ENCODE data around the gene SELENOO. TPM values are rescaled to one million over a fixed set of nuclear protein-coding genes. Genes with fewer than 3 reads are reported as not detected.

Gene SELENOO
- total and polyA plus RNA-seq, 4 donors, result 7.6 to 41.2 (median 25.6) TPM

DNA sequence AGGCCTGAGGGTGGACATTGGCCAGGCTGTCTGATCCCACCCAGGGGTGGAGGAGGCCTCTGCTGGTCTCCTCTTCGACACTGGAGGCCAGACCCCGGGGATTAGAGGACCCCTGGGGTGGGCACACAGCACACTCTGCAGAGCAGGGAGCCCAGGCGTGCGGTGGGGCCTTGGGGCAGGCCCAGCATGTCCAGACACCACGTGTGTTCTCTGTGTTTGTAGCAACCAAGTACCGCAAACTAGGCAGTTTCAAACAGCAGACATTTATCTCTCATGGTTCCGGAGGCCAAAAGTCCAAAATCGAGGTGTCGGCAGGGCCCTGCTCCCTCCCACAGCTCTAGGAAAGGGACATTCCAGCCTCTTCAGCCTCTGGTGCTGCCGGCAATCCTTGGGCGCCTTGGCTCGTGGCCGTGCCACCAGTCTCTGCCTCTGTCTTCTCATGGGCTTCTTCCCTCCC, 28.8 kb upstream of the SELENOO start:
- no peaks in the 10 kb centered on the region for H3K9me3 ChIP-seq (ENCODE audit: control insufficient read depth, insufficient read depth, low read length)
- H3K36me3 ChIP-seq (ENCODE audit: control insufficient read depth, insufficient read depth, low read length), result peaks cover 43% of the 10 kb centered on the region
- WGBS (ENCODE audit: insufficient coverage), result 81% methylated on average over 8 of the region's 13 CpGs
- H3K4me1 ChIP-seq (ENCODE audit: control insufficient read depth, insufficient read depth, low read length), result peaks cover 33% of the 10 kb centered on the region
- H3K27ac ChIP-seq (ENCODE audit: low read depth, low read length), result no peak overlapping the region
- H3K4me3 ChIP-seq (ENCODE audit: low read depth, low read length), result no peak overlapping the region
- peaks cover 6% of the 10 kb centered on the region for H3K27me3 ChIP-seq (ENCODE audit: control insufficient read depth, insufficient read depth, low read length)
- DNase-seq (ENCODE audit: low read depth in 4 of 6, low spot score in 6 of 6), result no peak

GRCh38 chr22:50173311-50173982, 27.4 kb upstream of the SELENOO start:
- Histone ChIP-seq H3K27ac (ENCODE audit: low read depth, low read length) (no peak overlapping the region), H3K9me3 (ENCODE audit: control insufficient read depth, insufficient read depth, low read length) (no peaks in the 10 kb centered on the region), H3K27me3 (ENCODE audit: control insufficient read depth, insufficient read depth, low read length) (peaks cover 6% of the 10 kb centered on the region), H3K4me3 (ENCODE audit: low read depth, low read length) (no peak overlapping the region), H3K4me1 (ENCODE audit: control insufficient read depth, insufficient read depth, low read length) (peaks cover 33% of the 10 kb centered on the region), H3K36me3 (ENCODE audit: control insufficient read depth, insufficient read depth, low read length) (peaks cover 56% of the 10 kb centered on the region)
- no peak for DNase-seq (ENCODE audit: low read depth in 4 of 6, low spot score in 6 of 6)
- WGBS (ENCODE audit: insufficient coverage), result 85% methylated on average over 24 of the region's 26 CpGs

GRCh38 chr22:50173983-50174355, 26.8 kb upstream of the SELENOO start:
- Histone ChIP-seq H3K9me3 (ENCODE audit: control insufficient read depth, insufficient read depth, low read length) (no peaks in the 10 kb centered on the region), H3K4me3 (ENCODE audit: low read depth, low read length) (no peak overlapping the region), H3K27ac (ENCODE audit: low read depth, low read length) (no peak overlapping the region), H3K27me3 (ENCODE audit: control insufficient read depth, insufficient read depth, low read length) (peaks cover 5% of the 10 kb centered on the region), H3K36me3 (ENCODE audit: control insufficient read depth, insufficient read depth, low read length) (peaks cover 62% of the 10 kb centered on the region), H3K4me1 (ENCODE audit: control insufficient read depth, insufficient read depth, low read length) (peaks cover 31% of the 10 kb centered on the region)
- DNase-seq (ENCODE audit: low read depth in 4 of 6, low spot score in 6 of 6), result no peak
- 89% methylated on average over 6 of the region's 6 CpGs for WGBS (ENCODE audit: insufficient coverage)

DNA sequence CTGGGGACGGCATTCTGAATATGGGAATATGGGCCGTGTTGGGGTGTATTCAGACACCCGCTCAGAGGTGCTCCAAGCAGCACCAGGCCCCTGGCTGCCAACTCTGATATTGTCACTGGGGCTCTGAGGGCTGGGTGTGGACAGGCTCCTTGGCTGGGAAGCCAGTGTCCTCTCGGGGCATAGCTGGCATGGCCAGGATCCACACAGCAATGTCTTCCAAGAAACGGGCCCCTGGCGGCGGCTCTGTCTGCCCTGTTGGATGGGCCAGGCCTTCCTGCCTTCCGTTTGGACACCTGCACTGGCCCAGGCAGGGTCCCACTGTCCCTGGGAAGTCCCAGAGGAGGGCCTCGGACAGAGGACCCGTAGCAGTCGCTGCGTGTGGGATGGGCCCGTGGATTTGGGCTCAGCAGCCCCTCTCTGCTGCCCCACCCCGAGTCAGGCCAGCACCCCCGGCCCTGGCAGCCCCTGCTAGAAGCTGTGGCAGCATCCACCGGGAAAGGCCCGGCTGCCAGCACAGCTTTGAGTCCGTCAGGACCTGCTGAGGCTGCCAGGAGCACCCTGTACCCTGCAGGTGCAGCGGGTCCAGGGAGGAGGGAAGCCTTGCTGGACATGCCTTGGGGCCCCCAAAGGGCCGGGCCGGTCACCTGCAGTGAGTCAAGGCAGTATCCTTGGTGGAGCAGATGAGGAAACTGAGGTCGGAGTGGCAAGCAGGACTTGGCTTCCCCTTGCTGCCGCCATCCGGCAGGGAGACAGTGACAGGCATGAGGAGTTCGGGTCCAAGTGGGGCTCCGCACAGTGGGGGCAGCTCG, 26.2 kb upstream of the SELENOO start:
- Histone ChIP-seq H3K27me3 (ENCODE audit: control insufficient read depth, insufficient read depth, low read length) (no peaks in the 10 kb centered on the region), H3K9me3 (ENCODE audit: control insufficient read depth, insufficient read depth, low read length) (no peaks in the 10 kb centered on the region), H3K27ac (ENCODE audit: low read depth, low read length) (no peak overlapping the region), H3K4me1 (ENCODE audit: control insufficient read depth, insufficient read depth, low read length) (peaks cover 26% of the 10 kb centered on the region), H3K4me3 (ENCODE audit: low read depth, low read length) (no peak overlapping the region), H3K36me3 (ENCODE audit: control insufficient read depth, insufficient read depth, low read length) (peaks cover 68% of the 10 kb centered on the region)
- WGBS (ENCODE audit: insufficient coverage), result 82% methylated on average over 27 of the region's 27 CpGs
- DNase-seq (ENCODE audit: low read depth in 4 of 6, low spot score in 6 of 6), result no peak

- H3K4me3 ChIP-seq (ENCODE audit: low read depth, low read length), result no peak overlapping the region
- no peak for DNase-seq (ENCODE audit: low read depth in 4 of 6, low spot score in 6 of 6)
- WGBS (ENCODE audit: insufficient coverage), result 81% methylated on average over 4 of the region's 6 CpGs
- H3K4me1 ChIP-seq (ENCODE audit: control insufficient read depth, insufficient read depth, low read length), result peaks cover 26% of the 10 kb centered on the region
- H3K27ac ChIP-seq (ENCODE audit: low read depth, low read length), result no peak overlapping the region
- no peaks in the 10 kb centered on the region for H3K27me3 ChIP-seq (ENCODE audit: control insufficient read depth, insufficient read depth, low read length)
- peaks cover 73% of the 10 kb centered on the region for H3K36me3 ChIP-seq (ENCODE audit: control insufficient read depth, insufficient read depth, low read length)
- no peaks in the 10 kb centered on the region for H3K9me3 ChIP-seq (ENCODE audit: control insufficient read depth, insufficient read depth, low read length)
Measured at GRCh38 chr22:50175191-50175461, 25.7 kb upstream of the SELENOO start.

DNA sequence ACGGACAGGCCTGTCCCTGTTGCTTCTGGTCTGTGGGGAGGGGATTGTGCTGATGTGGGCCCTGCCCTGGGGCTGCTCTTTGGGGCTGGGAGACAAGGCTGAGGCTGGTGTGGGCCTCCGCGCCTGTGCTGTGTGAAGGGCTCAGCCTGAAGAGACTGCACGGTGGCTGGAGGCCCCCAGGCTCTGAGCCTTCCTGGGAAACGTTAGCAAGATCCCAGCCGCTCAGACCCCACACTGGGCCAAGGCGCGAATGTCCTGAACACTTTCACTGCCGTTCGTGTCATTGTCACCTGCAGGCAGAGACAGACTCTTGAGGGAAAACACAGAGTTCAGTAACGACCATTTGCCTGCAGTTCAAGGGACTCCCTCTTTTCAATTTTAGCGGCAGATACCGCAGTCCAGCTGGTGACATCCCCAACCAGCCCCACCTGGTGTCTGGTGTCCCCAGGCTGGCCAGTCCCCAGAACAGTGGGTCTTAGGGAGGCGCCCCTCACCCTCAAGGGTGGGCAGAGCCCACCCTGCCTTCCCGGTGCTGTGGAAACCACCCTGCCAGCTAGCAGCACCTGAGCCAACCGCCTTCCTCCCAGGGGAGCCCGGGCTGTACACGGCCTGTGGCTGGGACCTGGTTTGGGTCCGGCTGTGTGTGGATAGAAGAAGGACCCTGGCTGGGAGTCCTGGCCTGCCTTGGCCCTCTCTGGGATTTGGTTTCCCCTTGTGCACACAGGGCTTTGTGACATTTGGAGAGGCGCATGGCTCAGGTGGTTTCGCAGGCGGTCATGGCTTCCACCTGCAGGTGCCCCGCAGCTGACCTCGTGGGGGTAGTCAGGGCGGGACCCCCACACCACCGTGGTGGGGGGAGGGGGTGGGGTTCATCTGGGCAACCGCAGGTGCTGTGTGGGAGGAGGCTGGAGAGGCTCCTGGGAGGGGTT, 24.6 kb upstream of the SELENOO start:
- Histone ChIP-seq H3K27ac (ENCODE audit: low read depth, low read length) (no peak overlapping the region), H3K36me3 (ENCODE audit: control insufficient read depth, insufficient read depth, low read length) (peaks cover 84% of the 10 kb centered on the region), H3K4me3 (ENCODE audit: low read depth, low read length) (no peak overlapping the region), H3K9me3 (ENCODE audit: control insufficient read depth, insufficient read depth, low read length) (no peaks in the 10 kb centered on the region), H3K27me3 (ENCODE audit: control insufficient read depth, insufficient read depth, low read length) (no peaks in the 10 kb centered on the region), H3K4me1 (ENCODE audit: control insufficient read depth, insufficient read depth, low read length) (peaks cover 24% of the 10 kb centered on the region)
- 75% methylated on average over 25 of the region's 27 CpGs for WGBS (ENCODE audit: insufficient coverage)
- no peak for DNase-seq (ENCODE audit: low read depth in 4 of 6, low spot score in 6 of 6)

DNA sequence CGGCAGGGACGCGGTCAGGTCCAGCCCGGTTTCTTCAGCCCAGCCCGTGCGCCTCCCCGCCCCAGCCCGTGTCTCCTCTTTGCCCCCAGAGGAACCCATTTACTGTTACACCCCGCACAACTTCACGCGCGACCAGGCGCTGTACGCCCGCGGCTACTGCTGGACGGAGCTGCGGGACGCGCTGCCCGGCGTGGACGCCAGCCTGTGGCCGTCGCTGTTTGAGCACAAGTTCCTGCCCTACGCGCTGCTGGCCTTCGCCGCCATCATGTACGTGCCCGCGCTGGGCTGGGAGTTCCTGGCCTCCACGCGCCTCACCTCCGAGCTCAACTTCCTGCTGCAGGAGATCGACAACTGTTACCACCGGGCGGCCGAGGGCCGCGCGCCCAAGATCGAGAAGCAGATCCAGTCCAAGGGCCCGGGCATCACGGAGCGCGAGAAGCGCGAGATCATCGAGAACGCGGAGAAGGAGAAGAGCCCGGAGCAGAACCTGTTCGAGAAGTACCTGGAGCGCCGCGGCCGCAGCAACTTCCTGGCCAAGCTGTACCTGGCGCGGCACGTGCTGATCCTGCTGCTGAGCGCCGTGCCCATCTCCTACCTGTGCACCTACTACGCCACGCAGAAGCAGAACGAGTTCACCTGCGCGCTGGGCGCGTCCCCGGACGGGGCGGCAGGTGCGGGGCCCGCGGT, 23.8 kb upstream of the SELENOO start:
- H3K4me1 ChIP-seq (ENCODE audit: control insufficient read depth, insufficient read depth, low read length), result peaks cover 16% of the 10 kb centered on the region
- H3K27me3 ChIP-seq (ENCODE audit: control insufficient read depth, insufficient read depth, low read length), result no peaks in the 10 kb centered on the region
- H3K9me3 ChIP-seq (ENCODE audit: control insufficient read depth, insufficient read depth, low read length), result no peaks in the 10 kb centered on the region
- DNase-seq (ENCODE audit: low read depth in 4 of 6, low spot score in 6 of 6), result no peak
- H3K36me3 ChIP-seq (ENCODE audit: control insufficient read depth, insufficient read depth, low read length), result peaks cover 85% of the 10 kb centered on the region
- 96% methylated on average over 73 of the region's 76 CpGs for WGBS (ENCODE audit: insufficient coverage)
- no peak overlapping the region for H3K4me3 ChIP-seq (ENCODE audit: low read depth, low read length)
- H3K27ac ChIP-seq (ENCODE audit: low read depth, low read length), result no peak overlapping the region

GRCh38 chr22:50177537-50178470, 23.0 kb upstream of the SELENOO start:
- Histone ChIP-seq H3K4me3 (ENCODE audit: low read depth, low read length) (no peak overlapping the region), H3K4me1 (ENCODE audit: control insufficient read depth, insufficient read depth, low read length) (peaks cover 13% of the 10 kb centered on the region), H3K36me3 (ENCODE audit: control insufficient read depth, insufficient read depth, low read length) (peaks cover 93% of the 10 kb centered on the region), H3K27ac (ENCODE audit: low read depth, low read length) (no peak overlapping the region), H3K27me3 (ENCODE audit: control insufficient read depth, insufficient read depth, low read length) (no peaks in the 10 kb centered on the region), H3K9me3 (ENCODE audit: control insufficient read depth, insufficient read depth, low read length) (no peaks in the 10 kb centered on the region)
- DNase-seq (ENCODE audit: low read depth in 4 of 6, low spot score in 6 of 6), result no peak
- WGBS (ENCODE audit: insufficient coverage), result 68% methylated on average over 84 of the region's 98 CpGs

Measured in spinal cord (tissue), 10 donors.